Liver (tissue), 9 donors: ENCODE results near the gene FGD5. TPM values are rescaled to one million over a fixed set of nuclear protein-coding genes. Genes with fewer than 3 reads are reported as not detected.

ENCODE experiments used
- DNase-seq: peaks from one replicate; pipeline ENCODE4 v3.0.0-alpha.2; 2017; ENCODE audit warnings: low spot score
- H3K27ac ChIP-seq, 2 donors: one replicate each; pipeline ENCODE4 v1.7.0; 2013; ENCODE audit warnings: inconsistent platforms in 2 of 2, low read length in 2 of 2, control low read depth in 1 of 2, low read depth in 1 of 2, mild to moderate bottlenecking in 1 of 2
- H3K27me3 ChIP-seq, 4 donors: one replicate each; pipeline versions ENCODE4 v1.6.1 to v1.7.0; 2013; ENCODE audit warnings: low read length in 3 of 4, inconsistent platforms in 1 of 4, mild to moderate bottlenecking in 1 of 4, moderate library complexity in 1 of 4; ENCODE audit not compliant: control insufficient read depth in 4 of 4, insufficient read depth in 4 of 4
- H3K36me3 ChIP-seq, 4 donors: one replicate each; pipeline versions ENCODE4 v1.6.1 to v1.7.0; 2013; ENCODE audit warnings: low read length in 3 of 4, mild to moderate bottlenecking in 3 of 4, low read depth in 1 of 4, moderate library complexity in 1 of 4; ENCODE audit not compliant: control insufficient read depth in 4 of 4, insufficient read depth in 3 of 4
- H3K4me1 ChIP-seq, 4 donors: one replicate each; pipeline versions ENCODE4 v1.6.1 to v1.7.0; 2013; ENCODE audit warnings: low read length in 3 of 4, mild to moderate bottlenecking in 3 of 4, moderate library complexity in 1 of 4; ENCODE audit not compliant: control insufficient read depth in 4 of 4, insufficient read depth in 4 of 4
- H3K4me3 ChIP-seq, 3 donors: one replicate each; pipeline versions ENCODE4 v1.6.1 to v1.7.0; 2013; ENCODE audit warnings: low read length in 3 of 3, control low read depth in 1 of 3, low read depth in 1 of 3, mild to moderate bottlenecking in 1 of 3
- H3K9ac ChIP-seq, 2 donors: one replicate each; pipeline ENCODE4 v1.7.0; 2013; ENCODE audit warnings: low read length in 2 of 2, mild to moderate bottlenecking in 2 of 2, moderate library complexity in 2 of 2, control low read depth in 1 of 2, low read depth in 1 of 2
- H3K9me3 ChIP-seq, 4 donors: one replicate each; pipeline versions ENCODE4 v1.6.1 to v1.7.0; 2013; ENCODE audit warnings: low read length in 3 of 4; ENCODE audit not compliant: control insufficient read depth in 4 of 4
- ATF3 ChIP-seq: IDR thresholded peaks from 2 replicates; pipeline ENCODE4 v1.6.1; 2016; ENCODE audit warnings: antibody characterized with exemption
- CTCF ChIP-seq: fragments of 150-350 bp; IDR thresholded peaks from 2 replicates; pipeline ENCODE4 v1.5.1; 2017; ENCODE audit warnings: improper control_type of control experiment, low read depth, low read length; ENCODE audit not compliant: missing input control
- FOXA1 ChIP-seq: IDR thresholded peaks from 2 replicates; pipeline ENCODE4 v1.6.1; 2016; ENCODE audit warnings: antibody characterized with exemption
- FOXA2 ChIP-seq: IDR thresholded peaks from 2 replicates; pipeline ENCODE4 v1.6.1; 2016; ENCODE audit warnings: antibody characterized with exemption
- GABPA ChIP-seq, 2 donors: IDR thresholded peaks in 1 of 2; conservative IDR thresholded peaks in 1 of 2; 2 replicates each; pipeline ENCODE4 v1.6.1; 2016; ENCODE audit warnings: antibody characterized with exemption in 2 of 2, mild to moderate bottlenecking in 1 of 2, moderate library complexity in 1 of 2
- HNF4G ChIP-seq: IDR thresholded peaks from 2 replicates; pipeline ENCODE4 v1.6.1; 2016; ENCODE audit warnings: antibody characterized with exemption
- JUND ChIP-seq, 2 donors: IDR thresholded peaks; 2 replicates each; pipeline ENCODE4 v1.6.1; 2016; ENCODE audit warnings: antibody characterized with exemption in 2 of 2
- MAX ChIP-seq: IDR thresholded peaks from 2 replicates; pipeline ENCODE4 v1.6.1; 2016; ENCODE audit warnings: antibody characterized with exemption
- RXRA ChIP-seq, 2 donors: IDR thresholded peaks; 2 replicates each; pipeline ENCODE4 v1.6.1; 2017 to 2018; ENCODE audit warnings: antibody characterized with exemption in 2 of 2, mild to moderate bottlenecking in 1 of 2
- SP1 ChIP-seq: IDR thresholded peaks from 2 replicates; pipeline ENCODE4 v1.6.1; 2018; ENCODE audit warnings: antibody characterized with exemption, mild to moderate bottlenecking
- YY1 ChIP-seq: IDR thresholded peaks from 2 replicates; pipeline ENCODE4 v1.6.1; 2016; ENCODE audit warnings: antibody characterized with exemption, mild to moderate bottlenecking
- WGBS: extraction: QIAGEN DNeasy Blood & Tissue Kit; methylation state at CpG from one replicate; pipeline ENCODE4 v1.1.7; 2013; 5-methylcytosine and 5-hydroxymethylcytosine counted together
- polyA plus RNA-seq, 2 donors: library from polyadenylated mRNA; stranded (reverse) in 1 of 2; unstranded in 1 of 2; fragments of 200-250 nt in 1 of 2; fragments of >200 nt in 1 of 2; fragmentation: Nextera tagmentation in 1 of 2; extraction: Ambion mirVana in 1 of 2; gene quantifications; one replicate each; pipeline versions ENCODE4 v1.2.1 to v1.2.3, GENCODE V29; 2013 to 2015
- total RNA-seq, 2 donors: library from RNA; depleted of rRNA; stranded (reverse); fragments of >200 nt; gene quantifications; one replicate each; pipeline ENCODE4 v1.2.3, GENCODE V29; 2014
- donor health status: healthy.
- donor health status: healthy.
- donor health status: healthy.
- donor health status: healthy.
- donor health status: healthy.

Gene FGD5
- total and polyA plus RNA-seq, 4 donors: 2.0 to 6.3 (median 3.1) TPM

- Histone ChIP-seq H3K4me1 (no peaks in the 10 kb centered on the region), H3K27ac (no peak overlapping the region), H3K4me3 (no peak overlapping the region), H3K9ac (no peak overlapping the region), H3K9me3 (no peaks in the 10 kb centered on the region), H3K36me3 (no peaks in the 10 kb centered on the region), H3K27me3 (no peaks in the 10 kb centered on the region)
- DNase-seq: no peak
- WGBS: 82% methylated on average over 17 of the region's 17 CpGs
- TF ChIP-seq GABPA (IDR thresholded peaks at IDR 0.05 in 1 of 2, conservative IDR thresholded peaks at IDR 0.05 in 1 of 2): no peak
- TF ChIP-seq HNF4G: no peak
- no peak for TF ChIP-seq MAX
- no peak for TF ChIP-seq YY1
- no peak for TF ChIP-seq ATF3
- TF ChIP-seq CTCF: no peak
Observed at GRCh38 chr3:14869917-14870782, 51.4 kb downstream of the FGD5 start.

- Histone ChIP-seq H3K9me3 (no peaks in the 10 kb centered on the region), H3K9ac (no peak overlapping the region), H3K4me1 (no peaks in the 10 kb centered on the region), H3K4me3 (no peak overlapping the region), H3K36me3 (no peaks in the 10 kb centered on the region), H3K27ac (no peak overlapping the region), H3K27me3 (no peaks in the 10 kb centered on the region)
- DNase-seq: no peak
- 77% methylated on average over 4 of the region's 4 CpGs for WGBS
- TF ChIP-seq CTCF (no peak), SP1 (no peak)
Observed at GRCh38 chr3:14870783-14871060, 52.0 kb downstream of the FGD5 start.

GRCh38 chr3:14871456-14872200, 52.9 kb downstream of the FGD5 start:
- Histone ChIP-seq H3K9me3 (no peaks in the 10 kb centered on the region), H3K9ac (no peak overlapping the region), H3K4me3 (no peak overlapping the region), H3K27me3 (no peaks in the 10 kb centered on the region), H3K4me1 (peaks cover under 1 to 2% (median 1%) of the 10 kb centered on the region in 4 donors), H3K27ac (no peak overlapping the region), H3K36me3 (no peaks in the 10 kb centered on the region)
- 88% methylated on average over 10 of the region's 10 CpGs for WGBS
- no peak for DNase-seq
- TF ChIP-seq RXRA (IDR thresholded peaks at IDR 0.05) (no peak), GABPA (IDR thresholded peaks at IDR 0.05 in 1 of 2, conservative IDR thresholded peaks at IDR 0.05 in 1 of 2) (no peak), FOXA2 (no peak), CTCF (no peak), ATF3 (no peak), FOXA1 (no peak), JUND (IDR thresholded peaks at IDR 0.05) (no peak)
